GM18951 (cell line): ENCODE measurements around the gene MTRR.

Experiments used
- POLR2A ChIP-seq: IDR thresholded peaks from 4 replicates; pipeline ENCODE4 v1.6.1; 2011; ENCODE audit warnings: mild to moderate bottlenecking; ENCODE audit not compliant: insufficient read length, insufficient read depth; ENCODE audit errors: extremely low read depth
- in situ Hi-C: fragments of 300-500 bp; cut with MboI; formaldehyde crosslinking; loops from one replicate; pipeline ENCODE4 v1.12.0; 2022; ENCODE audit warnings: low sequenced_read_pairs, mixed read lengths, inconsistent platforms; ENCODE audit not compliant: unreplicated experiment

MTRR gene

DNA sequence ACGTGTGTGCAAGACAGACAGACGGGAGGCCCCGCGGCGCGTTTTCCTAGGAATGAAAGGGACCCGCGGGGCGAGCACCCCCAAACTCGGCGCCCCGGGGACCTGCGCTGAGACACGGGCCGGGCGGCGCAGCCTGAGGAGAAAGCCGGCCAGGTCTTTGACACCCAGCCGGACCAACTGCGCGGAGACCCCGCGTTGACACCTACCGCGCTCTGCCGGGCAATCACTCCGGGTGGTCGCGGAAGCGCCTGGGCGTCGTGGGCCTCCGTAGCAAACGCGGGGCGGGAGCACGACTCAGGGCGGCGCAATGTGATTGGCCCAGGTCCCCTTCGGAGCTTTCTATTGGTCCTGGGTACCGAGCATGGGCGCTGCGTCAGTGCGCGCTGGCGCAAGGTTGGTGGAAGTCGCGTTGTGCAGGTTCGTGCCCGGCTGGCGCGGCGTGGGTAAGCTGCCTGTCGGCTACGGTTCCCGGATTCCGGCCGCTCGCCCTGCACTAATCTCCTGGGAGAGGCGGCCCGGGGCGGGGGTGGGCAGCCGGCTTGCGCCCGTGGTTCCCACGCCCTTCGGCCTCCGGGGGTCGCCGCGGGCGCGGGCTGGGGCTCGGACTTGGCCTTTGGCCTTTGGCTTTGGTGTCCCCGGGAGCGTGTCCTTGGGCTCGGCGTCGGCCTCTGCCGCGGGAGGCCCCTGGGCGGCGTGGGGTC, at the start of gene MTRR, which contains the start of gene FASTKD3:
MTRR (plus strand) TSS at position 376 of the 701 bp plus-strand sequence. CDS start 1,647 bp downstream, outside the sequence.
FASTKD3 (minus strand) TSS at position 259 of the 701 bp plus-strand sequence. CDS start 948 bp downstream, outside the sequence.
- TF ChIP-seq POLR2A = peak; percentile 90
- in situ Hi-C loops = no loop called here

DNA sequence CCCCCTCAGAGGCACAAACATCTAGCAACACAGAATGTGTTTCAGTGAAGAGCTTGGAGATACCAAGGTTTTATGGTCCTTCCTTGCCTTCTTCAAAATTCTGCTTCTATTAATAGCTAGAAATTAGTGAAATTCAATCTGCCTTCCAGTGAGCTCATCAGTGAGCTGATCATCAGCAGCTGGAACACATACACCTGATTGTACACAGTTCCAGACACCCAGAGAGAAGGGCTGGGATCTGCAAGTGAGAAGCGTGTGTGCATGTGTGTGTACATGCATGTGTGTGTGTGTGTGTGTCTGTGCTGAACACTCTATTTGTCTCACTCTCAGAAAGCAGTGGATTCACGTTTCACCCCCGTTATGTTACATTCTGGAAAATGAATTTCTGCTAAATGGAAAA, 46.5 kb upstream of the MTRR start:
- no peak for TF ChIP-seq POLR2A
- in situ Hi-C loops = no loop called here

DNA sequence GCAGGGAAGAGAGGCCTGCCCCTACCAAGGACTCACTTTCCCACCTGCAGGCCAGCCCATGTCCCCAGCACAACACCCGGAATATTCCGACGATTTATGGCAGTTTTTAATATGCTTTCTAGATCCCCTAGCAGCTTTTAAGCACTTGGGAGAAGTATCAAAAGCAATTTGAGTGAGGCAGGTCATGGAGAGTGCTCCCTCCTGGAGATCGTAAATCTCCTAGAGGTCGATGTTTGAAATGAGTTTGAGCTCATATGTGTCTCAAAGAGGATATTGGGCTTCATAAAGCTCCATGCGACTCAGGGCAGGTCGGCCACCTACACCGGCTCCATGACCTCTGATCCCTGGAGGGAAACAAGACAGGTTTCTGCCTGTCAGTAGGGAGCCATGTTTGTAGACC, 45.4 kb upstream of the MTRR start:
- TF ChIP-seq POLR2A = no peak
- in situ Hi-C loops = no loop called here

GRCh38 chr5:7824995-7825394, 44.0 kb upstream of the MTRR start:
- no peak for TF ChIP-seq POLR2A
- in situ Hi-C loops = no loop called here

DNA sequence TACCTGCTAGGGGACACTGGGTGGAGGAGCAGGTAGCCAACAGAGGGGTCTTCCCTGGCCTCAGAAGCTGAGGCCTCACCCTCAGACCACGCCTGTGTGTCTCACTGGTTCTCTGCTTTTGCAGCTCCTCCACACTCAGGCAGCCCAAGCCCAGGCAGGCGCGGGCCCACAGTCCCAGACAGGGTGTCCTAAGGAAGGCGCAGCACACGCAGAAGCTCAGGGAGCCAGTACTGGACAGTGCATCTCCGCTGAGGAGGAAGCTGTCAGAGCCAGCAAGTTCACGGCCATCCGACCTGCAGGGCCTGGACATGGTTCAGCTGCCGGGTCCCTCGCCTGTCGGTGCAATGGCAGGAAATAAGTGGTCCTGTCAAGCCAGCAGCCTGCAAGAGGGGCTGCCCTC, 43.3 kb upstream of the MTRR start:
- TF ChIP-seq POLR2A = no peak
- in situ Hi-C loops = no loop called here

- no peak for TF ChIP-seq POLR2A
- in situ Hi-C loops = no loop called here
These were observed 41.3 kb upstream of the MTRR start for GRCh38 chr5:7827610-7828009.

- TF ChIP-seq POLR2A = no peak
- in situ Hi-C loops = no loop called here
These were observed 40.7 kb upstream of the MTRR start for GRCh38 chr5:7828269-7828668.

DNA sequence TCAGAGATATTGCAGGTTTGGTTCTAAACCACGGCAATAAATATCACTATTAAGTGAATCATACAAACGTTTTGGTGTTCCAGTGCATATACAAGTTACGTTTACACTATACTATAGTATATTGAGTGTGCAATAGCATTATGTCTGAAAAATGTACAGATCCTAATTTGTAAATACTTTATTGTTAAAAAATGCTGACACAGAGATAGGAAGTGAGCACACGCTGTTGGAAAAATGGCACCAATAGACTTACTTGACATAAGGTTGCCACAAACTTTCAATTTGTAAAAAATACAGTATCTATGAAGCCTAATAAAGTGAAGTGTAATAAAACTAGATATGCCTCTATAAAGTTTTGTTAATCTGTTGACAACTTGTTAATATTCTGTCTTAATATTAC, 34.0 kb upstream of the MTRR start:
- in situ Hi-C loops = no loop called here
- no peak for TF ChIP-seq POLR2A

GRCh38 chr5:7837403-7837802, 31.5 kb upstream of the MTRR start:
- in situ Hi-C loops = no loop called here
- no peak for TF ChIP-seq POLR2A

- in situ Hi-C loops = no loop called here
- TF ChIP-seq POLR2A = no peak
These were observed 26.4 kb upstream of the MTRR start for GRCh38 chr5:7842531-7842930.

GRCh38 chr5:7844901-7845300, 24.0 kb upstream of the MTRR start:
- TF ChIP-seq POLR2A = no peak
- in situ Hi-C loops = no loop called here

GRCh38 chr5:7845557-7845956, 23.4 kb upstream of the MTRR start:
- in situ Hi-C loops = no loop called here
- no peak for TF ChIP-seq POLR2A

DNA sequence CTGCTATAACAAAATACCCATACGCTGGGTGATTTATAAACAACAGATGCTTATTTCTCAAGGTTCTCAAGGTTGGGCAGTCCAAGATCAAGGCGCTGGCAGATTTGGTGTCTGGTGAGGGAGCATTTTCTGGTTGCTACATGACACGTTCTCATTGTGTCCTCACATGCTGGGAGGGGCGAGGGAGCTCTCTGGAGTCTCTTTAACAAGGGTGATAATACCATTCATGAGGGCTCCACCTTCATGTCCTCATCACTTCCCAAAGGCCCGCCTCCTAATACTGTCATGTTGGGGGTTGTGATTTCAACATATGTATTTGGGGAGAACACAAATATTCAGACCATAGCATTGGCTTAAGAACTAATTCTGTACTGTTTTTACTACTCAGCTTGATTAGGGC, 22.6 kb upstream of the MTRR start:
- no peak for TF ChIP-seq POLR2A
- in situ Hi-C loops = no loop called here

DNA sequence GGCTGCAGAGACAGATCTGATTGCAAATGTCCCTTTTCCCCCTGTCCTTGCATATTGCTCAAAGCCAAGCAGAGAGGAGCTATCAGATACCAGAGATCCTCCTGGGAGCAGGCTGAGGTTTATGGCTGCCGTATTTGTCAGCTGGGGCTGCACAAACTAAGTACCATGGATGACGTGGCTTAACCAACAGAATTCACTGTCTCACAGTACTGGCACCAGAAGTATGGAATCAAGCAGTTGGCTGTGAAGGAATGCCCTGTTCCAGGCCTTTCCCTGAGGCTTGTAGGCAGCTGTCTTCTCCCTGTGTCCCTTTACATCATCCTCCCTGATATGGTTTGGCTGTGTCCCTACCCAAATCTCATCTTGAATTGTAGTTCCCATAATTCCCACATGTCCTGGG, 20.7 kb upstream of the MTRR start:
- no peak for TF ChIP-seq POLR2A
- in situ Hi-C loops = no loop called here
